ENCODE data around the gene SLX4.

SLX4 gene

GRCh38 chr16:3651461-3652372, 40.3 kb upstream of the SLX4 start:
- Histone ChIP-seq H2AFZ (ENCODE audit: low read length) (no peak overlapping the region), H3K9me2 (replicated peaks; ENCODE audit: insufficient read depth, low read length) (no peaks in the 10 kb centered on the region), H3F3A (ENCODE audit: insufficient read depth, low read length) (no peaks in the 10 kb centered on the region), H4K20me1 (ENCODE audit: insufficient read depth, low read length) (no peaks in the 10 kb centered on the region), H3K27me3 (replicated peaks; ENCODE audit: insufficient read depth, low read length) (no peaks in the 10 kb centered on the region), H3K4me3 (ENCODE audit: low read length) (no peak overlapping the region), H3K9ac (ENCODE audit: low read length) (no peak overlapping the region), H3K36me3 (replicated peaks; ENCODE audit: insufficient read depth, low read length) (no peaks in the 10 kb centered on the region), H3K4me1 (ENCODE audit: low read length) (no peaks in the 10 kb centered on the region), H3K79me2 (ENCODE audit: low read length) (no peaks in the 10 kb centered on the region), H3K9me3 (replicated peaks; ENCODE audit: insufficient read depth, low read length) (no peaks in the 10 kb centered on the region), H3K4me2 (ENCODE audit: low read depth, low read length) (no peak overlapping the region), H3K27ac (ENCODE audit: low read length) (no peak overlapping the region)
- TF ChIP-seq CTCF (IDR thresholded peaks at IDR 0.05; ENCODE audit: low read length) (no peak), EZH2phosphoT487 (IDR thresholded peaks at IDR 0.05; ENCODE audit: low read length) (no peak), EZH2 (optimal IDR thresholded peaks at IDR 0.05; ENCODE audit: low read depth, low read length) (no peak)
- DNase-seq, result no peak

- H4K20me1 ChIP-seq (ENCODE audit: insufficient read depth, low read length), result no peaks in the 10 kb centered on the region
- no peaks in the 10 kb centered on the region for H3K36me3 ChIP-seq (replicated peaks; ENCODE audit: insufficient read depth, low read length)
- H3K9me3 ChIP-seq (replicated peaks; ENCODE audit: insufficient read depth, low read length), result no peaks in the 10 kb centered on the region
- DNase-seq, result no peak
- no peaks in the 10 kb centered on the region for H3K9me2 ChIP-seq (replicated peaks; ENCODE audit: insufficient read depth, low read length)
- TF ChIP-seq EZH2 (optimal IDR thresholded peaks at IDR 0.05; ENCODE audit: low read depth, low read length) (no peak), CTCF (IDR thresholded peaks at IDR 0.05; ENCODE audit: low read length) (no peak), EZH2phosphoT487 (IDR thresholded peaks at IDR 0.05; ENCODE audit: low read length) (no peak)
- no peak overlapping the region for H3K27ac ChIP-seq (ENCODE audit: low read length)
- no peaks in the 10 kb centered on the region for H3K27me3 ChIP-seq (replicated peaks; ENCODE audit: insufficient read depth, low read length)
- H3K9ac ChIP-seq (ENCODE audit: low read length), result no peak overlapping the region
- no peak overlapping the region for H3K4me2 ChIP-seq (ENCODE audit: low read depth, low read length)
- no peaks in the 10 kb centered on the region for H3F3A ChIP-seq (ENCODE audit: insufficient read depth, low read length)
- H2AFZ ChIP-seq (ENCODE audit: low read length), result no peak overlapping the region
- H3K79me2 ChIP-seq (ENCODE audit: low read length), result no peaks in the 10 kb centered on the region
- H3K4me3 ChIP-seq (ENCODE audit: low read length), result no peak overlapping the region
- no peaks in the 10 kb centered on the region for H3K4me1 ChIP-seq (ENCODE audit: low read length)
Measured at GRCh38 chr16:3650631-3651265, 39.3 kb upstream of the SLX4 start.

- H4K20me1 ChIP-seq (ENCODE audit: insufficient read depth, low read length), result no peaks in the 10 kb centered on the region
- H2AFZ ChIP-seq (ENCODE audit: low read length), result no peak overlapping the region
- no peak overlapping the region for H3K4me2 ChIP-seq (ENCODE audit: low read depth, low read length)
- no peaks in the 10 kb centered on the region for H3K36me3 ChIP-seq (replicated peaks; ENCODE audit: insufficient read depth, low read length)
- H3K9ac ChIP-seq (ENCODE audit: low read length), result no peak overlapping the region
- no peaks in the 10 kb centered on the region for H3K79me2 ChIP-seq (ENCODE audit: low read length)
- no peak for TF ChIP-seq CTCF (IDR thresholded peaks at IDR 0.05; ENCODE audit: low read length)
- TF ChIP-seq EZH2phosphoT487 (IDR thresholded peaks at IDR 0.05; ENCODE audit: low read length), result no peak
- no peak for TF ChIP-seq EZH2 (optimal IDR thresholded peaks at IDR 0.05; ENCODE audit: low read depth, low read length)
- H3K27me3 ChIP-seq (replicated peaks; ENCODE audit: insufficient read depth, low read length), result no peaks in the 10 kb centered on the region
- no peak overlapping the region for H3K27ac ChIP-seq (ENCODE audit: low read length)
- H3F3A ChIP-seq (ENCODE audit: insufficient read depth, low read length), result no peaks in the 10 kb centered on the region
- H3K4me1 ChIP-seq (ENCODE audit: low read length), result no peaks in the 10 kb centered on the region
- no peak overlapping the region for H3K4me3 ChIP-seq (ENCODE audit: low read length)
- no peak for DNase-seq
- no peaks in the 10 kb centered on the region for H3K9me2 ChIP-seq (replicated peaks; ENCODE audit: insufficient read depth, low read length)
- no peaks in the 10 kb centered on the region for H3K9me3 ChIP-seq (replicated peaks; ENCODE audit: insufficient read depth, low read length)
Measured at GRCh38 chr16:3646348-3646920, 35.0 kb upstream of the SLX4 start.

Data from MM.1S (cell line).